Measurements from ENCODE around the gene ZNF613. TPM values are rescaled to one million over a fixed set of nuclear protein-coding genes. Genes with fewer than 3 reads are reported as not detected.
A peak's percentile ranks its signal among the peaks of the same experiment; 100 is the strongest.
"Not testable (repeated sequence)": the region's sequence is repeated elsewhere in the genome, so short reads cannot be mapped to it uniquely, and the experiment has no call there.

ZNF613 gene
- total RNA-seq, 2 donors from 2014 or later, result 3.5 to 4.3 TPM

GRCh38 chr19:51915324-51915867 lies 11.9 kb upstream of the ZNF613 start:
- Mint-ChIP-seq H3K27ac (no peak overlapping the region), H3K27me3 (no peaks in the 10 kb centered on the region), H3K4me1 (no peaks in the 10 kb centered on the region), H3K36me3 (ENCODE audit: low read depth) (no peaks in the 10 kb centered on the region), H3K9me3 (peaks cover 38% of the 10 kb centered on the region), H3K4me3 (no peak overlapping the region)
- ATAC-seq (replicated peaks), result no peak

- Mint-ChIP-seq H3K9me3 (peaks cover 43% of the 10 kb centered on the region), H3K4me1 (no peaks in the 10 kb centered on the region), H3K27ac (no peak overlapping the region), H3K36me3 (ENCODE audit: low read depth) (no peaks in the 10 kb centered on the region), H3K4me3 (no peak overlapping the region), H3K27me3 (no peaks in the 10 kb centered on the region)
- ATAC-seq (replicated peaks), result no peak
Measured at GRCh38 chr19:51916167-51916566, 11.1 kb upstream of the ZNF613 start.

GRCh38 chr19:51919606-51920005 lies 7.7 kb upstream of the ZNF613 start:
- H3K9me3 Mint-ChIP-seq, result peaks cover 52% of the 10 kb centered on the region
- H3K27me3 Mint-ChIP-seq, result no peaks in the 10 kb centered on the region
- no peak overlapping the region for H3K4me3 Mint-ChIP-seq
- no peaks in the 10 kb centered on the region for H3K4me1 Mint-ChIP-seq
- H3K36me3 Mint-ChIP-seq (ENCODE audit: low read depth), result no peaks in the 10 kb centered on the region
- no peak for ATAC-seq (replicated peaks)
- no peak overlapping the region for H3K27ac Mint-ChIP-seq

GRCh38 chr19:51921949-51922348 lies 5.3 kb upstream of the ZNF613 start:
- H3K36me3 Mint-ChIP-seq (ENCODE audit: low read depth), result peaks cover 4% of the 10 kb centered on the region
- no peaks in the 10 kb centered on the region for H3K27me3 Mint-ChIP-seq
- peaks cover 48% of the 10 kb centered on the region for H3K9me3 Mint-ChIP-seq

GRCh38 chr19:51926426-51926783 lies 867 bp upstream of the ZNF613 start:
- no peaks in the 10 kb centered on the region for H3K27me3 Mint-ChIP-seq
- peaks cover 42% of the 10 kb centered on the region for H3K9me3 Mint-ChIP-seq
- peak overlapping the region; percentile 94 for H3K4me3 Mint-ChIP-seq

More at GRCh38 chr19:51921949-51922348, 5.3 kb upstream of the ZNF613 start:
- Mint-ChIP-seq H3K4me1 (peaks cover 6% of the 10 kb centered on the region), H3K27ac (no peak overlapping the region), H3K4me3 (no peak overlapping the region)
- no peak for ATAC-seq (replicated peaks)

GRCh38 chr19:51927859-51928258 lies 587 bp downstream of the ZNF613 start:
- H3K27me3 Mint-ChIP-seq, result no peaks in the 10 kb centered on the region
- H3K36me3 Mint-ChIP-seq (ENCODE audit: low read depth), result peaks cover 55% of the 10 kb centered on the region
- peak overlapping the region; percentile 94 for H3K4me3 Mint-ChIP-seq
- ATAC-seq (replicated peaks), result no peak
- peaks cover 13% of the 10 kb centered on the region for H3K4me1 Mint-ChIP-seq
- peaks cover 36% of the 10 kb centered on the region for H3K9me3 Mint-ChIP-seq
- peak overlapping the region; percentile 96 for H3K27ac Mint-ChIP-seq

More at GRCh38 chr19:51926426-51926783, 867 bp upstream of the ZNF613 start:
- peak overlapping the region; percentile 96 for H3K27ac Mint-ChIP-seq
- H3K36me3 Mint-ChIP-seq (ENCODE audit: low read depth), result peaks cover 40% of the 10 kb centered on the region
- H3K4me1 Mint-ChIP-seq, result peaks cover 13% of the 10 kb centered on the region
- ATAC-seq (replicated peaks), result no peak

- no peak for ATAC-seq (replicated peaks)
- Mint-ChIP-seq H3K4me1 (peaks cover 7% of the 10 kb centered on the region), H3K36me3 (ENCODE audit: low read depth) (peaks cover 91% of the 10 kb centered on the region), H3K4me3 (no peak overlapping the region), H3K9me3 (peaks cover 27% of the 10 kb centered on the region), H3K27me3 (no peaks in the 10 kb centered on the region), H3K27ac (no peak overlapping the region)
Measured at GRCh38 chr19:51931921-51932320, 4.6 kb downstream of the ZNF613 start.

- peaks cover 100% of the 10 kb centered on the region for H3K36me3 Mint-ChIP-seq (ENCODE audit: low read depth)
- no peaks in the 10 kb centered on the region for H3K27me3 Mint-ChIP-seq
- no peak for ATAC-seq (replicated peaks)
- H3K27ac Mint-ChIP-seq, result no peak overlapping the region
- no peak overlapping the region for H3K4me3 Mint-ChIP-seq
- peaks cover 53% of the 10 kb centered on the region for H3K9me3 Mint-ChIP-seq
- no peaks in the 10 kb centered on the region for H3K4me1 Mint-ChIP-seq
Measured at GRCh38 chr19:51938936-51939335, 11.7 kb downstream of the ZNF613 start.

GRCh38 chr19:51944798-51945552 lies 17.7 kb downstream of the ZNF613 start:
- peaks cover 55% of the 10 kb centered on the region for H3K9me3 Mint-ChIP-seq

GRCh38 chr19:51946602-51947001 lies 19.3 kb downstream of the ZNF613 start:
- H3K9me3 Mint-ChIP-seq, result peaks cover 50% of the 10 kb centered on the region
- no peak for ATAC-seq (replicated peaks)
- H3K27ac Mint-ChIP-seq, result no peak overlapping the region
- peaks cover 40% of the 10 kb centered on the region for H3K36me3 Mint-ChIP-seq (ENCODE audit: low read depth)
- no peaks in the 10 kb centered on the region for H3K4me1 Mint-ChIP-seq
- no peaks in the 10 kb centered on the region for H3K27me3 Mint-ChIP-seq
- no peak overlapping the region for H3K4me3 Mint-ChIP-seq

More at GRCh38 chr19:51944798-51945552, 17.7 kb downstream of the ZNF613 start:
- ATAC-seq (replicated peaks), result no peak
- peaks cover 57% of the 10 kb centered on the region for H3K36me3 Mint-ChIP-seq (ENCODE audit: low read depth)
- no peaks in the 10 kb centered on the region for H3K27me3 Mint-ChIP-seq
- H3K4me3 Mint-ChIP-seq, result no peak overlapping the region
- no peaks in the 10 kb centered on the region for H3K4me1 Mint-ChIP-seq
- no peak overlapping the region for H3K27ac Mint-ChIP-seq

- peaks cover 17% of the 10 kb centered on the region for H3K36me3 Mint-ChIP-seq (ENCODE audit: low read depth)
- H3K4me1 Mint-ChIP-seq, result no peaks in the 10 kb centered on the region
- ATAC-seq (replicated peaks), result no peak
- no peak overlapping the region for H3K4me3 Mint-ChIP-seq
- H3K9me3 Mint-ChIP-seq, result peaks cover 39% of the 10 kb centered on the region
- H3K27ac Mint-ChIP-seq, result no peak overlapping the region
- H3K27me3 Mint-ChIP-seq, result no peaks in the 10 kb centered on the region
Measured at GRCh38 chr19:51948975-51949374, 21.7 kb downstream of the ZNF613 start.

- not testable (repeated sequence) for H3K4me1 Mint-ChIP-seq; H3K27me3 Mint-ChIP-seq; H3K27ac Mint-ChIP-seq; H3K4me3 Mint-ChIP-seq; ATAC-seq (replicated peaks); H3K36me3 Mint-ChIP-seq (ENCODE audit: low read depth)
- H3K9me3 Mint-ChIP-seq, result peaks cover 47% of the 10 kb centered on the region
Measured at GRCh38 chr19:51957846-51958245, 30.6 kb downstream of the ZNF613 start.

GRCh38 chr19:51959791-51960190 lies 32.5 kb downstream of the ZNF613 start:
- Mint-ChIP-seq H3K36me3 (ENCODE audit: low read depth) (peaks cover 11% of the 10 kb centered on the region), H3K27me3 (no peaks in the 10 kb centered on the region), H3K4me1 (no peaks in the 10 kb centered on the region), H3K9me3 (peaks cover 52% of the 10 kb centered on the region), H3K27ac (no peak overlapping the region), H3K4me3 (no peak overlapping the region)
- ATAC-seq (replicated peaks), result no peak

GRCh38 chr19:51960621-51961233 lies 33.5 kb downstream of the ZNF613 start:
- not testable (repeated sequence) for ATAC-seq (replicated peaks); H3K27me3 Mint-ChIP-seq; H3K4me1 Mint-ChIP-seq; H3K27ac Mint-ChIP-seq; H3K4me3 Mint-ChIP-seq
- Mint-ChIP-seq H3K36me3 (ENCODE audit: low read depth) (peaks cover 20% of the 10 kb centered on the region), H3K9me3 (peaks cover 56% of the 10 kb centered on the region)

- Mint-ChIP-seq H3K4me1 (no peaks in the 10 kb centered on the region), H3K9me3 (peaks cover 40% of the 10 kb centered on the region), H3K36me3 (ENCODE audit: low read depth) (peaks cover 64% of the 10 kb centered on the region), H3K27me3 (no peaks in the 10 kb centered on the region), H3K27ac (no peak overlapping the region), H3K4me3 (no peak overlapping the region)
- ATAC-seq (replicated peaks), result no peak
Measured at GRCh38 chr19:51965583-51965982, 38.3 kb downstream of the ZNF613 start.

Measured in activated T-helper 17 cell treated with anti-CD3 and anti-CD28 coated beads, Interleukin-2, amount 50 U/mL, for 72 hours (primary cell).